Liver (tissue), 3 donors: ENCODE data around the gene ITGA6.

ENCODE experiments used
- ATF3 ChIP-seq: IDR thresholded peaks from 2 replicates; pipeline ENCODE4 v1.6.1; 2016; ENCODE audit warnings: antibody characterized with exemption
- CTCF ChIP-seq: fragments of 150-350 bp; IDR thresholded peaks from 2 replicates; pipeline ENCODE4 v1.5.1; 2017; ENCODE audit warnings: improper control_type of control experiment, low read depth, low read length; ENCODE audit not compliant: missing input control
- EGR1 ChIP-seq, 2 donors: IDR thresholded peaks; 2 replicates each; pipeline ENCODE4 v1.6.1; 2016 to 2018; ENCODE audit warnings: antibody characterized with exemption in 2 of 2, low read depth in 2 of 2
- FOXA2 ChIP-seq: IDR thresholded peaks from 2 replicates; pipeline ENCODE4 v1.6.1; 2016; ENCODE audit warnings: antibody characterized with exemption
- GABPA ChIP-seq, 2 donors: IDR thresholded peaks in 1 of 2; conservative IDR thresholded peaks in 1 of 2; 2 replicates each; pipeline ENCODE4 v1.6.1; 2016; ENCODE audit warnings: antibody characterized with exemption in 2 of 2, mild to moderate bottlenecking in 1 of 2, moderate library complexity in 1 of 2
- JUND ChIP-seq, 2 donors: IDR thresholded peaks; 2 replicates each; pipeline ENCODE4 v1.6.1; 2016; ENCODE audit warnings: antibody characterized with exemption in 2 of 2
- MAX ChIP-seq: IDR thresholded peaks from 2 replicates; pipeline ENCODE4 v1.6.1; 2016; ENCODE audit warnings: antibody characterized with exemption
- NR2F2 ChIP-seq: IDR thresholded peaks from 2 replicates; pipeline ENCODE4 v1.6.1; 2016; ENCODE audit warnings: antibody characterized with exemption
- RAD21 ChIP-seq, 2 donors: IDR thresholded peaks; 2 replicates each; pipeline ENCODE4 v1.6.1; 2016; ENCODE audit warnings: antibody characterized with exemption in 2 of 2, mild to moderate bottlenecking in 2 of 2
- REST ChIP-seq: IDR thresholded peaks from 2 replicates; pipeline ENCODE4 v1.6.1; 2016; ENCODE audit warnings: antibody characterized with exemption, mild to moderate bottlenecking
- RXRA ChIP-seq, 2 donors: IDR thresholded peaks; 2 replicates each; pipeline ENCODE4 v1.6.1; 2017 to 2018; ENCODE audit warnings: antibody characterized with exemption in 2 of 2, mild to moderate bottlenecking in 1 of 2
- SP1 ChIP-seq: IDR thresholded peaks from 2 replicates; pipeline ENCODE4 v1.6.1; 2018; ENCODE audit warnings: antibody characterized with exemption, mild to moderate bottlenecking
- TAF1 ChIP-seq: conservative IDR thresholded peaks from 2 replicates; pipeline ENCODE4 v1.6.1; 2016; ENCODE audit warnings: antibody characterized with exemption, mild to moderate bottlenecking
- YY1 ChIP-seq: IDR thresholded peaks from 2 replicates; pipeline ENCODE4 v1.6.1; 2016; ENCODE audit warnings: antibody characterized with exemption, mild to moderate bottlenecking
- donor health status: healthy.
- donor health status: healthy.

GRCh38 chr2:172539767-172540166 lies 112.4 kb downstream of the ITGA6 start:
- TF ChIP-seq REST: no peak
- TF ChIP-seq CTCF: no peak
- TF ChIP-seq GABPA (IDR thresholded peaks at IDR 0.05 in 1 of 2, conservative IDR thresholded peaks at IDR 0.05 in 1 of 2): no peak
- TF ChIP-seq ATF3: no peak
- TF ChIP-seq TAF1: no peak
- no peak for TF ChIP-seq SP1
- TF ChIP-seq EGR1 (IDR thresholded peaks at IDR 0.05; ENCODE audit: low read depth in 2 of 2): no peak
- no peak for TF ChIP-seq JUND (IDR thresholded peaks at IDR 0.05)
- no peak for TF ChIP-seq MAX
- TF ChIP-seq RAD21 (IDR thresholded peaks at IDR 0.05): no peak
- TF ChIP-seq YY1: no peak
- TF ChIP-seq NR2F2: no peak
- no peak for TF ChIP-seq RXRA (IDR thresholded peaks at IDR 0.05)
- no peak for TF ChIP-seq FOXA2
